Endothelial cell of umbilical vein (primary cell): ENCODE measurements around the gene OGDH. TPM values are rescaled to one million over a fixed set of nuclear protein-coding genes. Genes with fewer than 3 reads are reported as not detected.

Source experiments
- BruUV-seq: library from RNA; stranded (reverse); fragments of 400-500 nt; replicated peaks from 2 replicates; lab custom pipeline; 2021; lab: Mats Ljungman, UMichigan
- CTCF ChIA-PET: fragments of 300-600, 350-600 bp; sonication (Branson Sonifier 250); formaldehyde crosslinking; loops from one replicate; lab custom pipeline; 2021; ENCODE audit warnings: antibody characterized with exemption, inconsistent platforms; lab: Charles Lee
- POLR2A ChIA-PET: fragments of 300-600, 350-600 bp; sonication (Branson Sonifier 250); formaldehyde crosslinking; loops from one replicate; lab custom pipeline; 2021; ENCODE audit warnings: antibody characterized with exemption, inconsistent platforms; lab: Charles Lee
- DNase-seq: peaks from one replicate; pipeline ENCODE4 v3.0.0-alpha.2; 2011; ENCODE audit warnings: low read depth, low spot score
- FAIRE-seq: peaks from 2 replicates; lab custom pipeline; 2011; peaks lifted over from hg19 to GRCh38; lab: Jason Lieb, UNC
- H2AFZ ChIP-seq: 2 replicates; pipeline ENCODE4 v1.6.0; 2012; ENCODE audit warnings: low read depth, low read length, control low read depth, inconsistent platforms
- H3K27ac ChIP-seq: 2 replicates; pipeline ENCODE4 v1.5.1; 2011; ENCODE audit warnings: low read depth, mild to moderate bottlenecking, control low read depth, low read length, moderate library complexity; ENCODE audit not compliant: insufficient read depth
- H3K27me3 ChIP-seq, 2 experiments: 2 replicates each; pipeline versions ENCODE4 v1.6.0 to v1.6.1; 2011; ENCODE audit warnings: low read length in 2 of 2, mixed read lengths in 1 of 2; ENCODE audit not compliant: control insufficient read depth in 2 of 2, insufficient read depth in 2 of 2
- H3K36me3 ChIP-seq, 2 experiments: 2 replicates in 1 of 2; 3 replicates in 1 of 2; pipeline ENCODE4 v1.5.1; 2011; ENCODE audit warnings: low read length in 2 of 2, mild to moderate bottlenecking in 1 of 2, moderate library complexity in 1 of 2; ENCODE audit not compliant: control insufficient read depth in 2 of 2, insufficient read depth in 2 of 2; ENCODE audit errors: extremely low read depth in 1 of 2
- H3K4me1 ChIP-seq: 3 replicates; pipeline ENCODE4 v1.5.1; 2011; ENCODE audit warnings: mild to moderate bottlenecking, low read length; ENCODE audit not compliant: control insufficient read depth, insufficient read depth; ENCODE audit errors: extremely low read depth
- H3K4me2 ChIP-seq: 2 replicates; pipeline ENCODE4 v1.6.1; 2011; ENCODE audit warnings: low read length, control low read depth, mixed read lengths; ENCODE audit not compliant: insufficient read depth
- H3K4me3 ChIP-seq, 3 experiments: fragments of 200-600 bp in 1 of 3; sonication (generic), shearing (Covaris generic) in 1 of 3; replicated peaks in 1 of 3; 2 replicates each; pipeline ENCODE4 v1.5.1; 2011 to 2016; ENCODE audit warnings: control low read depth in 3 of 3, low read length in 3 of 3, mild to moderate bottlenecking in 2 of 3, inconsistent platforms in 1 of 3, low read depth in 1 of 3, moderate library complexity in 1 of 3; ENCODE audit not compliant: insufficient read depth in 1 of 3
- H3K79me2 ChIP-seq: 2 replicates; pipeline ENCODE4 v1.6.0; 2012; ENCODE audit warnings: low read length, inconsistent platforms; ENCODE audit not compliant: control insufficient read depth, insufficient read depth
- H3K9ac ChIP-seq: replicated peaks from 2 replicates; pipeline ENCODE3; 2011; ENCODE audit warnings: low read length, control low read depth; ENCODE audit not compliant: insufficient read depth; ENCODE audit errors: extremely low read depth
- H3K9me1 ChIP-seq: replicated peaks from 3 replicates; pipeline ENCODE4 v1.6.0; 2011; ENCODE audit warnings: mild to moderate bottlenecking, low read length; ENCODE audit not compliant: control insufficient read depth, insufficient read depth; ENCODE audit errors: extremely low read depth
- H3K9me3 ChIP-seq: replicated peaks from 2 replicates; pipeline ENCODE4 v1.5.1; 2012; ENCODE audit warnings: low read length, inconsistent platforms; ENCODE audit not compliant: control insufficient read depth, insufficient read depth
- H4K20me1 ChIP-seq: replicated peaks from 2 replicates; pipeline ENCODE3; 2011; ENCODE audit warnings: mild to moderate bottlenecking, low read length; ENCODE audit not compliant: control insufficient read depth, insufficient read depth; ENCODE audit errors: extremely low read depth
- EZH2 ChIP-seq: IDR thresholded peaks from 2 replicates; pipeline ENCODE4 v1.6.1; 2012; ENCODE audit warnings: borderline replicate concordance, low read depth, mild to moderate bottlenecking, moderate library complexity, low read length, inconsistent platforms; ENCODE audit not compliant: severe bottlenecking
- FOS ChIP-seq: IDR thresholded peaks from 2 replicates; pipeline ENCODE4 v1.6.1; 2011; ENCODE audit warnings: mild to moderate bottlenecking, low read length, moderate library complexity, borderline replicate concordance; ENCODE audit not compliant: insufficient read depth
- GATA2 ChIP-seq: IDR thresholded peaks from 2 replicates; pipeline ENCODE4 v1.7.0; 2011; ENCODE audit warnings: low read depth, mild to moderate bottlenecking, moderate library complexity, mixed read lengths, low read length; ENCODE audit not compliant: insufficient read length, insufficient read depth
- POLR2AphosphoS5 ChIP-seq: IDR thresholded peaks from 2 replicates; pipeline ENCODE4 v1.6.1; 2012; ENCODE audit warnings: low read depth, mild to moderate bottlenecking, control low read depth, low read length, moderate library complexity; ENCODE audit not compliant: insufficient read depth
- dilution Hi-C: fragments of 300-500 bp; cut with MboI; formaldehyde crosslinking; loops from one replicate; pipeline ENCODE4 v1.15.0; 2019; ENCODE audit warnings: low sequenced_read_pairs; ENCODE audit not compliant: extremely low pct_ligation_motif_present
- intact Hi-C: fragments of 100-400 bp; cut with micrococcal nuclease; formaldehyde crosslinking; loops from one replicate; pipeline ENCODE4 v1.10.0; 2022
- polyA plus RNA-seq, 4 experiments: library from polyadenylated mRNA; depleted of rRNA in 3 of 4; stranded (reverse) in 3 of 4; unstranded in 1 of 4; fragments of >200 nt; gene quantifications; 2 replicates each; pipeline versions ENCODE4 v1.2.1 to v1.2.3, GENCODE V29; 2011 to 2012; ENCODE audit warnings: missing spikeins in 1 of 4
- total RNA-seq: library from RNA; stranded (reverse); gene quantifications from 2 replicates; pipeline ENCODE4 v1.2.3, GENCODE V29; 2021
- TF ChIP-seq, protein P1 (sequence below): IDR thresholded peaks from 2 replicates; pipeline ENCODE4 v1.6.1; 2011; ENCODE audit not compliant: insufficient read depth, insufficient read length

Gene OGDH
- total and polyA plus RNA-seq, 2 donors (not counting 3 experiments of a cell fraction or from before 2014, with no cell fraction given), result 88.9 to 92.9 TPM

DNA sequence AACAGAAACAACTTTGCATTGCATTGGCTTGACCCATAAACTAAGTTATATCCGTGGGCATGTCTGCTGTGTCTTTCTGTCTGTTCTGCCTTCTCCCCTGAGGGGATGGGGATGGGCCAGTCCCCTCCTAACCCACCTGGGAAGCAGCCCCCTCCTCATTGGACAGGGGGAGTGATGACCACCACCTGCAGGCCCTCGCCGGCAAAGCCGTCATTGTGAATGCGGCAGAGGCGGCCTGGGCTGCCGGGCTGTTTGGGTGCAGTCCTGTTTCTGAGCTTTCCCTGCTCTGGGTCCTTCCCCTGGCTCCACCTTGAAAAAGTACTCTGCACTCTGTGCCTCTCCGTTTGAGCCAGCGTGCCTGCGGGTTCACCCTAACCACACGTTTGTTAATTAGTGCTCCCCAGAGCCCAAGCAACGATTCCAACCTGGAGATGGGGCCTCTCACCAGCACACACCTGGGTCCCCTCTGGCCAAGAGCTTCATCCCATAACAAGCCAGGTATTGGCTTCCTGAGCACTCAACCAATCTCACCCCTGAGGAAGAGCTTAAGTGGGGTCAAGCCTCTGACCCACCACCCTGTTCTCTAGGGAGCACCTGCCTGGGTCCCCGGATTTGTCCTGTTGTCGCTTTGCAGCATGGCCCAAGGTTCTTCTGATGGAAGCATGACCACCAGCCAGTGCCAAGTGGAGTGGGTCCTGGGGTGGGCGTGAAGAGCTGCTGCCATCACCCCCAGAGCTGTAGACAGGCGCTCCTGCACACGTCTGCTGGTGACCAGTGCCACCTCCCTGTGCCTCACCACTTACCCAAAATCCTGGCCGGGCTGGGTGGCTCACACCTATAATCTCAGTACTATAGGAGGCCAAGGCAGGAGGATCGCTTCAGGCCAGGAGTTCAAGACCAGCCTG lies 102.8 kb downstream of the OGDH start:
- ChIA-PET POLR2A (no interaction called here), CTCF (interaction anchor here (1.0 to 1.6 kb wide), 2 partner anchors 14 to 70 kb away, joined by 3 read pairs; no protein-coding TSS in a partner anchor)
- dilution Hi-C loops, result no loop called here
- no TSS peak for BruUV-seq
- H4K20me1 ChIP-seq, result no peaks in the 10 kb centered on the region
- no peak overlapping the region for H3K9ac ChIP-seq
- H3K9me1 ChIP-seq, result no peaks in the 10 kb centered on the region
- no peak overlapping the region for H2AFZ ChIP-seq
- H3K4me1 ChIP-seq, result no peaks in the 10 kb centered on the region
- H3K27me3 ChIP-seq, result no peaks in the 10 kb centered on the region
- H3K4me2 ChIP-seq, result no peak overlapping the region
- peaks cover 0 to 23% of the 10 kb centered on the region in 2 experiments for H3K36me3 ChIP-seq
- TF ChIP-seq EZH2 (no peak), POLR2AphosphoS5 (no peak), GATA2 (no peak), FOS (no peak)
- TF ChIP-seq, protein P1, sequence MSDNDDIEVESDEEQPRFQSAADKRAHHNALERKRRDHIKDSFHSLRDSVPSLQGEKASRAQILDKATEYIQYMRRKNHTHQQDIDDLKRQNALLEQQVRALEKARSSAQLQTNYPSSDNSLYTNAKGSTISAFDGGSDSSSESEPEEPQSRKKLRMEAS, result no peak
- intact Hi-C loops, result no loop called here
- no peaks in the 10 kb centered on the region for H3K9me3 ChIP-seq
- DNase-seq (no peak), FAIRE-seq (no peak)
- no peak overlapping the region for H3K27ac ChIP-seq
- H3K79me2 ChIP-seq, result no peaks in the 10 kb centered on the region
- H3K4me3 ChIP-seq, result no peak overlapping the region
